GM12865 (cell line): ENCODE measurements around the gene KRTAP4-7.
"Not testable (repeated sequence)": the region's sequence is repeated elsewhere in the genome, so short reads cannot be mapped to it uniquely, and the experiment has no call there.

ENCODE experiments used
- DNase-seq: peaks from one replicate; pipeline ENCODE4 v3.0.0; 2010; ENCODE audit warnings: low read depth
- H3K4me3 ChIP-seq: 2 replicates; pipeline ENCODE4 v1.5.1; 2011; ENCODE audit warnings: mild to moderate bottlenecking, low read depth, low read length, control low read depth
- TF ChIP-seq, protein P1 (sequence below): IDR thresholded peaks from 2 replicates; pipeline ENCODE4 v1.5.1; 2011; ENCODE audit warnings: low read length, control low read depth, low read depth, inconsistent platforms; ENCODE audit not compliant: insufficient read depth; ENCODE audit errors: missing control alignments

KRTAP4-7 gene

DNA sequence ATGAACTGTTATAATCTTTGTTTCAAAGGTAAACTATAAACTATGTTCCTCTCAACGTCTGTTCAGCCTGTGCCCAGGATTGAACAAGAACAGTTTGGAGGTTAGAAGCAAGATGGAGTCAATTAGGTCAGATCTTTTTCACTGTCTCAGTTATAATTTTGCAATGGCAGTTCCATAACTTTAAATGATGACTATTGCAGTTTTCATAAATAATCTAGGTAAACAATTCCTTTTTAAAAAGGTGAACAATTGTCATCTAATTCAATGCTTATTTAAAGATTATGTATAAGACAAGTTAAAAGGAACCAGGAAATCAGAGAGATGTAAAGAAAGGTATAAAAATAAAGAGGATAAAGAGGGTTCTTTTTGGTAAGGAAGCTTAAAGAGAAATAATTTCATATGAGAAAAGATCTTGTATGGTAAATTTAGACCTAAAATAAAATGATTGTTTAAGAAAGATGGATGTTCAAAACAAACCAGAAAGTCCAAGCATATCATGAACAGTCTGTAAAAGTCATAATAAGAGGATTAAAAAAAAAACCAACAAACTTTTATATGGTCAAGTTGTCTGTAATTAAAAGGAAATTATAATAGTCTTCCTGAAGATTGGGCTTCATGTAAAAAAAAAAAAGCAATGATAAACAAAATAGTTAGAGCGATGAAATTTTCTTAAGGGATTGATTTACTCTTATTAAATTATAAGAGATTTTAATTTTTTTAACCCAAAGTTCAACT, 27.4 kb downstream of the KRTAP4-7 start:
- no peak for DNase-seq
- no peak overlapping the region for H3K4me3 ChIP-seq
- TF ChIP-seq, protein P1, sequence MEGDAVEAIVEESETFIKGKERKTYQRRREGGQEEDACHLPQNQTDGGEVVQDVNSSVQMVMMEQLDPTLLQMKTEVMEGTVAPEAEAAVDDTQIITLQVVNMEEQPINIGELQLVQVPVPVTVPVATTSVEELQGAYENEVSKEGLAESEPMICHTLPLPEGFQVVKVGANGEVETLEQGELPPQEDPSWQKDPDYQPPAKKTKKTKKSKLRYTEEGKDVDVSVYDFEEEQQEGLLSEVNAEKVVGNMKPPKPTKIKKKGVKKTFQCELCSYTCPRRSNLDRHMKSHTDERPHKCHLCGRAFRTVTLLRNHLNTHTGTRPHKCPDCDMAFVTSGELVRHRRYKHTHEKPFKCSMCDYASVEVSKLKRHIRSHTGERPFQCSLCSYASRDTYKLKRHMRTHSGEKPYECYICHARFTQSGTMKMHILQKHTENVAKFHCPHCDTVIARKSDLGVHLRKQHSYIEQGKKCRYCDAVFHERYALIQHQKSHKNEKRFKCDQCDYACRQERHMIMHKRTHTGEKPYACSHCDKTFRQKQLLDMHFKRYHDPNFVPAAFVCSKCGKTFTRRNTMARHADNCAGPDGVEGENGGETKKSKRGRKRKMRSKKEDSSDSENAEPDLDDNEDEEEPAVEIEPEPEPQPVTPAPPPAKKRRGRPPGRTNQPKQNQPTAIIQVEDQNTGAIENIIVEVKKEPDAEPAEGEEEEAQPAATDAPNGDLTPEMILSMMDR, result no peak

DNA sequence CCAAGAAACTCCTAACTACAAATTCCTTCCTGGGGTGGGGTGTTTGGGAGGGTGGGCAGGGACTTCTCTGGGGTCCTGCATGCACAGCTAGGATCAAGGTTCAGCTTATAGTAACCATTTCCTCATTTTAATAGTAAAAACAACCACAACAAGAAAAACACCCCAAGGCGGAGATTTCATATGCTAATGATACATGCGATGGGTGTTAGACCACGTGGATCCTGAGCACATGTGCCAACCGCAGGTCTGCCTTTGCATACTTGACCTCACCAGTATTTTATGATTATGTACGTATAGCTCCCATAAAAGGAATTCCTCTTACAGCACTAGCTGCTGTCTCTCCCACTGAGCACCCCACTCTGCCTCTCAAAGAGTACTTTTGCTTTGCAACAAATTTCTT, 32.3 kb downstream of the KRTAP4-7 start:
- DNase-seq, result no peak
- no peak overlapping the region for H3K4me3 ChIP-seq
- TF ChIP-seq, protein P1, result no peak

DNA sequence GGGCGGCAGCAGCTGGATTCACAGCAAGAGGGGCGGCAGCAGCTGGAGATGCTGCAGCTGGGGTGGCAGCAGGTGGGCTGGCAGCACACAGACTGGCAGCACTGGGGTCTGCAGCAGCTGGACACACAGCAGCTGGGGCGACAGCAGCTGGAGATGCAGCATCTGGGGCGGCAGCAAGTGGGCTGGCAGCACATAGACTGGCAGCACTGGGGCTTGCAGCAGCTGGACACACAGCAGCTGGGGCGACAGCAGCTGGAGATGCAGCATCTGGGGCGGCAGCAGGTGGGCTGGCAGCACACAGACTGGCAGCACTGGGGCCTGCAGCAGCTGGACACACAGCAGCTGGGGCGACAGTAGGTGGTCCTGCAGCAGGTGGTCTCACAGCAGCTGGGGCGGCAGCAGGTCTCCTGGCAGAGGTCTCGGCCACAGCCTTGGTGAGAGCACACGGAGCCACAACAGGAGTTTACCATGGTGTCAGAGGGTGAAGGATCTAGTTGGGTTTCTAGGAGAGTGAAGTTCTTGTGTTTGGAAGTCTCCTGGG, 34.0 kb downstream of the KRTAP4-7 start, which contains the start of gene KRTAP4-11:
KRTAP4-11 (minus strand) TSS at position 528 of the 541 bp plus-strand sequence; CDS start at position 470, 58 bp downstream.
- not testable (repeated sequence) for DNase-seq, H3K4me3 ChIP-seq

DNA sequence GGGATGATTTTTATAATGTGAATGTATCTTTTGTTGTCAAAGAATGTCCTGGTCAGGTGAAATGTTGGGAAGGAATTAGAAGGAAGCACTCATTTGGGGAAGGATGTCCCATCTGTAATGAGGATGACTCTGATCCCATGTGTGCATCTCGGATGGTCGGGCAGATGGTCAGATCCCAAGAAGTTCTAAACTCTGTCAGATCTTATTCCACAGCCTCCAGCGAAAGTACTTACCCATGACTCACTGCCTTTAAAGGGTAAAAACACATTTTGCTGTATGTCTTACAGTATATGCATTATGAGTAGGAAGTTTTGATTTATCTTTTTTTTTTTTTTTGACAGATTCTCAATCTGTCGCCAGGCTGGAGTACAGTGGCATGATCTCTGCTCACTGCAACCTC, 34.8 kb downstream of the KRTAP4-7 start:
- TF ChIP-seq, protein P1, result no peak
- H3K4me3 ChIP-seq, result no peak overlapping the region
- no peak for DNase-seq

DNA sequence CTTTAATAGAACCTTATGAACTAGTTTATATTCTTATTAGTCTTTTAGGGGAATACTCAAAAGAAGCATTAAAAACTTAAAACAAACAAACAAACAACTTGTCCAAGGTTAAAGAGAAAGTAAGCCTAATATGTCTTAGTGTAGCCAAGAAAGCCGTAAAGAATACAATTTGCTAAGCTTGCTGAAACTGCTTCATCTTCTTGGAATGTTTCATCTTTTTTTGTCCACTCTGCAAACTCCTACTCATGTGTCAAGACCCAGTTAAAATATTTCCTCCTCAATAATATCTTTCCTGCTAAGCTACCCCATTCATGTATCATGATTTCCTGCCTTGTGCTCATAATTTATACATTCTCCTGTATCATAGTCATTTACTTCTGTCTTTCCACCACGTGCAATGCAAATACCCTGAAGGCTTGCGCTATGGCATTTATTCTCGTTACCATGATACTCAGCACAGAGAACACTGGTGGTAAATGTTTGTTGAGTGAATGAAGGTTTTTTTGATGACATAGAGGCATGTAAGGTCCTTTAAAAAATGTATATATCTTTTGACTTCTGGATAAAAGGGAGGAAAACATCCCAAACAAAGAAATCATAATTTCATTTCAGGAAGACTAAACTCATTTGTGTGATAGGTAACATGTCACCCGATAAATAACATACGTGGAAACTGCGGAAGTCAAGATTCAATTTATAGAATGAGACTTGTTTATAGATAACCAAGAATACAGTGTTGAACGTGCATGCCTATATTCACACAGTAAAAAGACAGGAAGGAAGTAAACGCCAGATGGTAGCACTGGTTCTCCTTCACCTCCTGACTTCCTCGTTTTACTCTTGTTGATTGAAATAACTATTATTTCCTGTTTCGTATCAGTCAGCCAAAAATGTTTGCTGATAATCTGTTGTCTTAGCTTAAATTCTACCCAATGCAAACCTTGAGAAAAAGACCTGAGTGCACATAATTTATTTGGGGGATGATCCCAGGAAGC, 36.0 kb downstream of the KRTAP4-7 start:
- H3K4me3 ChIP-seq, DNase-seq: not testable (repeated sequence)

DNA sequence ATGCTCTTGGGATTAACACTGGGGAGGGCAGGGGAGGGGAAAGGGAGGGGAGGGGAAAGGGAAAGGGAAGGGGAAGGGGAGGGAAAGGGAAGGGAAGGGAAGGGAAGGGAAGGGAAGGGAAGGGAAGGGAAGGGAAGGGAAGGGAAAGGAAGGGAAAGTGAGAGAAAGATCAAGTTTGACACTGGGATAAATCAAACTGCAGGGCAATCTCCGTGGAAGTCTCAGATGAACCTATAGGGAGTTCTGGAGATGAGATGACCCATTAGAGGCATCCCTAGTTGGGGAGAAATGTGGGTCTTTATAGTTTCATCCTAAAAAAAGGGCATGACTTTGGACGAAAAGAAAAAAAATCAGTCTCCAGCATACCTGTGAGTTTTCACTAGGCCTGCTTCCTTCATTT, 37.8 kb downstream of the KRTAP4-7 start:
- H3K4me3 ChIP-seq, result no peak overlapping the region
- DNase-seq, result no peak
- TF ChIP-seq, protein P1, result no peak

DNA sequence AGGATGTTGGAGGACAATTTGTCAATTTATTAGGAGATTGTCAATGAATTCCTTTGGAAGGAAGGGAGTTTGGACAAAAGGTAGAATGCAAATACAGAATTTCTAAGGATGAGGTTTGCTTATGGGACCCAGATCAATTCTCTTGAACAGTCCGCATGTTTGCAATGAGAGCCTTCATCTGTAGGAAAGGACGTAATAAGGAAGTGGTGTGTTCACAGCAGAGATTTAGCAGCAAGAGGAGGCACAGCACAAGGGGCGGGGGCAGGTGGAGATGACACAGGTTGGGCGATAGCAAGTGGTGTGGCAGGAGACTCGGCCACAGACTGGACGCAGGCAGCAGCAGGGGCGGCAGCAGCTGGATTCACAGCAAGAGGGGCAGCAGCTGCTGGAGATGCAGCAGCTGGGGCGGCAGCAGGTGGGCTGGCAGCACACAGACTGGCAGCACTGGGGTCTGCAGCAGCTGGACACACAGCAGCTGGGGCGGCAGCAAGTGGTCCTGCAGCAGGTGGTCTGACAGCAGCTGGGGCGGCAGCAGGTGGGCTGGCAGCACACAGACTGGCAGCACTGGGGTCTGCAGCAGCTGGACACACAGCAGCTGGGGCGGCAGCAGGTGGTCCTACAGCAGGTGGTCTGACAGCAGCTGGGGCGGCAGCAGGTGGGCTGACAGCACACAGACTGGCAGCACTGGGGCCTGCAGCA, 39.5 kb downstream of the KRTAP4-7 start:
- H3K4me3 ChIP-seq, DNase-seq: not testable (repeated sequence)

DNA sequence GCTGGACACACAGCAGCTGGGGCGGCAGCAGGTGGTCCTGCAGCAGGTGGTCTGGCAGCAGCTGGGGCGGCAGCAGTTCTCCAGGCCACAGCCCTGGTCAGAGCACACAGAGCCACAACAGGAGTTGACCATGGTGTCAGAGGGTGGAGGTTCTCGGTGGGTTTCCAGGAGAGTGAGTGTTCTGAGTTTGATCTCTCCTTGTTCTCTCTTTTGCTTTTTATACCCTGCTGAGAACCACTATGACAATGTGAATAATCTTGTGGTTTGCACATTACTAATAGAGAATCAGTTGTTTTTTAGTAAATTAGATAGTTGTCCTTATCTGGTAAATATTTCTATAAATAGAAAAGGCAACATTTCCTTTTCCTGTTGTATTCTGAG, 40.0 kb downstream of the KRTAP4-7 start, which contains the start of gene KRTAP4-12:
KRTAP4-12 (minus strand) TSS at position 192 of the 381 bp plus-strand sequence; CDS start at position 132, 60 bp downstream.
- not testable (repeated sequence) for H3K4me3 ChIP-seq, DNase-seq
